HG02981 (cell line): Measurements from ENCODE around the gene LUC7L3.
A peak's percentile ranks its signal among the peaks of the same experiment; 100 is the strongest.

Source experiments
- ATAC-seq: cut with Tn5 transposase; IDR thresholded peaks from one replicate; pipeline ENCODE4 v1.9.1; 2021; ENCODE audit warnings: mild to moderate bottlenecking, moderate library complexity; ENCODE audit not compliant: unreplicated experiment

The LUC7L3 gene

DNA sequence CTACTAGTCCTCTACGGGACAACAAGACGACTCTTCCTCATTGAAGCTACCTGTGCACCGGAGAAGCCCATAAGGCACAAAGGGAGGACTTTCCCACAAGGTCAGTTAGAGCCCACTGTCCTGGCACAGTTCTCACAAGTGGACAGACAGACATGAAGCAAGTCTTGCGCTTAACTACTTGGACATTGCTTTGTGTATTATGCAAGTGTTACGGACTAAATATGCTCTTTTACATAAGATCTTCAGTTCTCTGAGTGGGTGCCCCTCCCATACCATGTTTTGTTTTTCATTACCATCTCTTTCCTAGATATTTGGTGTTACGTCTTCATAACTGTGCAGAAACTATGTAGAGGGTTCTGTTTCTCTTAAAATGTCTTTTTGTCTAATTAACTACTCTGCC lies 29.8 kb downstream of the LUC7L3 start:
- no peak for ATAC-seq

DNA sequence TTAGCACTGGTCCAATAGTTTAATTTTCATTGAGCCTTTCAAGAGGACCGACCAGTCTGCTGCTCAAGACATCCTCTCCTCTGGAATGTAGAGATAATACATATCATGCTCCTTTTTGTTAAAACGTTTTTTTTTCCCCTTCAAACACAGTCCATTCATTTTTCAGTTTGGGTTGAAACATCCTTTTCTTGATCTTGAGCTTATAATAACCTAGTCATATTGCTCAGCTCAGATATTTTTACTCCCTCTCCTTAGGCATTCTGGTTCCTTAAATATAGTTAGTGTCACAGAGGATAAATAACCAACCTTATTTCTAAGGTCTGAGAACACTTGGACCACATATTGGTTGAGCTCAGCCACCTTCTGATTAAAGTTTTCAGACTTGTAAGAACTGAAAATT lies 35.1 kb downstream of the LUC7L3 start:
- ATAC-seq, result no peak

DNA sequence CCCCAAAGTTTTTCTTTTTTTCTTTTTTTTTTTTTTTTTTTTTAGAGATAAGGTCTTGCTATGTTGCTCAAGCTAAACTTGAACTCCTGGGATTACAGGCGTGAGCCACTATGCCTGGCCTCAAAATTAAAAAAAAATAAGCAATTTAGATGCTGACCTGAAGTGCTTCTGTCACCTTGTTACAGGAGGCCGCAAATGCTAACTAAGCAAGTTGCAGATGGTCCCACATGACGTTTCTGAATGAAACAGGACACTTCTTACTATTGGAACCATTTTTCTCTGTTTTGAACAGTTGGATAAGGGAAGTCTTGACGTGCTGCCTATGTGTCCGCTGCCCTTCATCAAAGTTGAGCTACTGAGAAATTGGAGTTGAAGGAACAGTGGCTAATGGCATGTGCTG lies 39.1 kb downstream of the LUC7L3 start:
- ATAC-seq, result no peak

DNA sequence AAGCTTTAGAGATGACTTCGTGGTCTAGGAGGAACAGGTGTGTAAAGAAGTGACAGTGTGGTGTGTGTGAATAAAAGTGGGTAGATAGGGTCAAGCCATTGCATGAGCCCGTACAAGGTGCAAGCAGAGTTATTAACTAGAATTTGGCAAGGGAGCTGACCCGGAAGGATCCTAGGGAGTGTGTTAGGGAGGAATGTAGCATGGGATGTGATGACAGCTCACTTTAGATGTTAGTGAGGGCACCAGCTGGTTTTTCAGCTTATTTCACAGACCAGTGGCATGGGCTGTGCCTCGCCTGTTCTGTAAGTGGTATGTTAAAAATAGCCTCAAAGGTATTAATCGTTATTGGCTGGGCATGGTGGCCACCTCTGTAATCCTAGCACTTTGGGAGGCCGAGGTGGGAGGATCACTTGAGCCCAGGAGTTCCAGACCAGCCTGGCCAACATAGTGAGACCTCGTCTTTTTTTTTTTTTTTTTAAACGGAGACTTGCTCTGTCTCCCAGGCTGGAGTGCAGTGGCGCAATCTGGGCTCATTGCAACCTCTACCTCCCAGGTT lies 39.7 kb downstream of the LUC7L3 start:
- no peak for ATAC-seq

DNA sequence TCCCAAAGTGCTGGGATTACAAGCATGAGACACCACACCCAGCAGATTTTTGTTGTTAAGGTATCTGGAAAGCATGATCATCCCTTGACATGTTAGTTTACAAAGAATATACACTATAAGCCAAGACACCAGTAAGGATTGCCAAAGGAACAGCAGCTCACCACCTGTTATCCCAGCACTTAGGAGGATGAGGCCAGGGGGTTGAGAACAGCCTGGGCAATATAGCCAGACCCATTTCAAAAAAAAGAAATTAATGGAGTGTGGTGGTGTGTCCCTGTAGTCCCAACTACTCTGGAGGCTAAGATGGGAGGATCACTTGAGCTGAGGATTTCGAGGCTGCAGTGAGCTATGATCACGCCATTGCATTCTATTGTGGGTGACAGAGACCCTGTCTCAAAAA lies 42.8 kb downstream of the LUC7L3 start:
- no peak for ATAC-seq

DNA sequence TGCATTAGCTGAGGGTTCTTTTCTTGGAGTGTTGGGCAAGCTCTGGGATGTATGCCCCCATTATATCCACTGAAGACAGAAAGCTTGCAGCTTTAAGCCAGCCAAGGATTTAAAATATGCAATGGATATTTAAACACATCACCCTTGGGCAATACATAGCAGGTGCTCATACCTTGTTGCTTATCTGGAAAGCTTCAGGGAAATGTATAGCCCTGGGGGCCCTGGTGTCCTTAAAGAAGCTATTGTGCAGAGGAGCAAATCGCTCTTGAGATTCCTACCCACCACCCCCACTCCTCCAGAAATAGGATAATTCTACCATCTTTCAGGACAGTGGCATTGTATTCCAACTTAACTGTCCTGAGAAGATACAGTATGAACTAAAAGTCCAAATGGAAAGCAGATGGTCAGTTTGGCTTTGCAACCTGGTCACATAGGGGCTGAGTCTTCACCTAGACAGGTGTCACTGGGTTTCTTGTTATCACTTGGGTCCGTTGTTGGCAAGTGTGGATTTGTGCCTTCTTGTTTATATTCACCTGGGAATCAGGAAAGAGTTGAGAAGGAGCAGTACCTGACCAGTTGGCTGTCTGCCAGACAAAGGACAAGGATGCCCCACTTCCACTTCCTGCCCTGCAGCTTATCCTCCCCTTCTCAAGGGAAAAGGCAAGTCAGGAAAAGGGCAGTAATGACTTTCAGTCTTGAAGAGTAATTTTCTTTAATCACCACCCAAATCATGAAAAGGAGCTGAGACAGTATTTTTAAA lies 44.5 kb downstream of the LUC7L3 start:
- no peak for ATAC-seq

DNA sequence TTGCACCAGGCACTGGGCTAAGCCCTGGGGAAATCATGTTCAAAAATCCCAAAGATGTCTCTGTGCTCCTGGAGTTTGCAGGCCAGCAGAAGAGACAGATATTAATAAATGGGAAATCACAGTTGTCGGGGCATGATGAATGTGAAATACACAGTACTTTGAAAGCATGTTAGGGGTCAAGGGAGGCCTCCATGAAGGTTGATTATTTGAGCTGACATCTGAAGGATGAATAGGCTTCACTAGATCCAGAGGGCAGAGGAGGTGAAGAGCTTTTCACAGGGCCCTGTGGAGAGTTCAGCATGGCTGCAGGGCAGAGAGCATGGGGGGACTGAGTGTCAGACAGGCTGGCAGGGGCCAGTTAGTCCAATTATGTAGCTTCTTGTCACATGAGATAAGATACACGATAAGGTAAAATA lies 45.3 kb downstream of the LUC7L3 start:
- ATAC-seq, result no peak

DNA sequence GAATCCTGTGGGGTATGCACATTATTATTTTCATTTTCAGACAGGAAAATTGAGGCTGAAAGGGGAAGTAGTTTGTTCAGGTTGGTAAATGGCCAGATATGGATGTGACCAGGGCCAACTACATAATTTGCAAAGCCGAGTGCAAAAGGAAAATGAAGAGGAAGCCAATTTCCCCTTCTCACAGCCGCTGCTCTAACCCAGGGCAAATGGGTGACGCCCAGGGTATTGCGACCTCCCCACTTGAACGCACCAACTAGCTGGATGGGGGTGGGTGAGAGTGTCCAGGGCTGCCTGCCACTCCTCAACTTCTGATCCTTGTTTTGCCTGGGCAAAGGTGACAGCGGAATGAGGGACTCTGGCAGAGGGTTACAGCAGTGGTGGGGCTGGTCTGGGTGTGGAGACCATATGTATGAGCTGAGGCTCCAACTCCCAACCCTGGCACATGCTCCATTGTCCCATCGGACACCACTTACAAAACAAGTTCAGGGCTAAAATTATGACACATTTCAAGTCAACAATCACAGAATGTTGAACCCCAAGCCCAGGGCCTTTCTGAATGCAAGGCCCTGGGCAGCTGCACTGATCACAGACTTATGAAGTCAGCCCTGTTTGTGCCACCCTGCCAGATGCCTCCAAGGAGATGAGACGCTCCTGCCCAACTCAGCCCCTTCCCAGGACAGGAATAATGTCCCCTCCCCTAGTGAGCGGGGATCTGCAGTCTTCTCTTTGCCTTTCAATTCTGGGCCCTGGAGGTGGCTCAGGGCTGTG lies 46.2 kb downstream of the LUC7L3 start:
- ATAC-seq, result peak; percentile 62

DNA sequence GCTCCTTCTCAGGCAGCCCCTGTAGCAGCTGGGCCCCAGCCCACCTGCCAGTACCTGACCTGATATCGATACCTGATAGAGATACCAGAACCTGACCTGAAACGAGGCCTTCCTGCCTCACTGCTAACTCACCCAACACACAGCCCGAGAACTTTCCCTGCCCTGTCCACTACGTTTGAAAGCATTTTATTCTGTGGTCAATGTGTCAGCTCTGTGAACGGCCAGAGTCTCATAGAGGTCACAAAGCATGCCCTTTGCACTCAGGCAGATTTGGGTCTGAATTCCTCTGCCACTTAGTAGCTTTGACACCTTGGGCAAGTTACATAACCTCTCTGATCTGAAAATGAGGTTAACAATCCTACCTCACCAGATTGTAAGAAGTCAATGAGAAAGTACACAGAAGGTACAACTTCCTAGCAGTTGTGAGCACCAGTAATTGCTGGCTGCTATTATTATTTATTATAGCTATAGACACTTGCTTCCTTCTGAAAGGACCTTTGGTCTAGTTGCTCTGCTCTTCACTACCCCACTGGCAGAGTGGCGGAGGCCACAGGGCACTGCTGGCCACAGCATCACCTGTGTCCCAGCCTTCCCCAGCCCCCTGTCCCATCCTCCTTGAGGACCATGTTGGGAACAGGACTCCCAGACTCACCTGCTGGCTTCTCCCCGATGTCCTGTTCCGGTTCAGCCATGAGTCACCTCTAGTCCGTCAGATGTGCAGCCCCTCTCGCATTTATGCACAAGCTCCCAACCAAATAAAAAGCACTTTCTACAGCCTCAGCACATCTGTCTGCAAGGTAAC lies 47.0 kb downstream of the LUC7L3 start:
- no peak for ATAC-seq

DNA sequence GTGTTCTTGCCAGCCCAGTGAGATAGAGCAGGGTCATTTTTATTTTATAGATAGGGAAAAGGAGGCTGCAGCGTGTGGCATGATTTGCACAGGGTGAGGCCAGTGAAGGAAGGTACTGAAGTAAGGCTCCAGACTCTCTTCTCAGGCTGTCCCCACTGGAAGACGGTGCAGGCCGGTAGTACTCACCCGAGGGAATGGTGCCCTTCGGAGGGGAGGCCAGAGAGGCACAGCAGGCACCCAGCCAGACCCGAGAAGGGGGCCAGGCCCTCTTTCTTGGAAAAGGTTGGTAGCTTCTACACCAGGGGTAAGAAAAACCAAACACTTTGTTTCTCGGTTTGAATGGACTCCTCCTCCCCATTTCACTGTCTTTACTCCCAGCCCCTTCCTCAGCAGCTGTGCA lies 47.6 kb downstream of the LUC7L3 start:
- ATAC-seq, result no peak

DNA sequence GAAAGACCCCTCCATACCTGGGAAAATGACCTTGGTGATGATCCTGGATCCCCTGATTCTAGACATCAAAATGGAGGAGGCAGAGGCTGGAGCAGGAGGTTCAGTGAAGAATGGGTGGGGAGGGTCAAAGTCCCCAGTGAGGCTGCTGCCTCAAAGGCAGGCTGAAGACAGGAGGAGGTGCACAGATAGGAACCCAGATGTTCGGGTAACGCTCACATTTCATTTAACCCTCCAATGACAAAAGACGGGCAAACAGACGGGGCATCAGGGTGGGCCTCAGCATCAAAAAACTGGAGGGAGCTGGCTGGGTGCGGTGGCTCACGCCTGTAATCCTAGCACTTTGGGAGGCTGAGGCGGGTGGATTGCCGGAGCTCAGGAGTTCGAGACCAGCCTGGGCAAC lies 48.0 kb downstream of the LUC7L3 start, which contains the start of gene ANKRD40CL:
ANKRD40CL (minus strand) TSS at position 73 of the 400 bp plus-strand sequence. CDS start 605 bp downstream, outside the sequence.
- ATAC-seq, result no peak

DNA sequence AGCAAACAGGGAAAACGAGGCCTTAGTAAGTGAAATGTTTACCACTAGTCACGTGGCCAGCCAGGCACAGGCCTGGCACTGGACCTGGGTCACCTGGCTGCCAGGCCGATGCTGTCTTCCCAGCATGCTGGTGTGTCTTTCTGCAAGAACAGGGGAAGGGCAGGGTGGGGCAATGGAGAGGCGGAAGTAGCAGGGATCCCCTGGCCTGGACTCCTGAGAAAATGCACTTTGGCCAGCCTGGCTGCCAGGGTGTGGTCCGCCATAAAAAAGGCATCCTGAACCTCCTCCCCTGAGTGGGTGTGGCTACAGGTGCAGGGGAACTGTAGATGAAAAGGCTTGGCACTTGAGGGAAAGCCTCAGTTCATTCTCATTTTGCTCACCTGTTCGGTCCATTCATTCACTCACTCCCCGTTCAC lies 49.0 kb downstream of the LUC7L3 start:
- ATAC-seq, result no peak

DNA sequence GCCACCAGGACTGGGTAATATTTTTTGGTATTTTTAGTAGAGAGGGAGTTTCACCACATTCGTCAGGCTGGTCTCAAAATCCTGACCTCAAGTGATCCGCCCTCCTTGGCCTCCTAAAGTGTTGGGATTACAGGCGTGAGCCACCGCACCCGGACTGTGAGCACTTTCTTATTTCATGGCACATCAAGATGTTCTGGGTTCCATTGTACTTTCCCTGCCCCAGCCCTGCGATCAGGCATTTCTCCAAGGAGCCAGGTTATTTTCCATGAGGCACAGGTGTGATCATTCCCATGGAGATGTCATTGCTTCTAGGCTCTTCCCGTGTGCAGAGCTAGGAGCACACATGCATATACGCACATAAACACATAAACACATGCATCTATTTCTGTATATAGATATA lies 50.5 kb downstream of the LUC7L3 start:
- no peak for ATAC-seq

DNA sequence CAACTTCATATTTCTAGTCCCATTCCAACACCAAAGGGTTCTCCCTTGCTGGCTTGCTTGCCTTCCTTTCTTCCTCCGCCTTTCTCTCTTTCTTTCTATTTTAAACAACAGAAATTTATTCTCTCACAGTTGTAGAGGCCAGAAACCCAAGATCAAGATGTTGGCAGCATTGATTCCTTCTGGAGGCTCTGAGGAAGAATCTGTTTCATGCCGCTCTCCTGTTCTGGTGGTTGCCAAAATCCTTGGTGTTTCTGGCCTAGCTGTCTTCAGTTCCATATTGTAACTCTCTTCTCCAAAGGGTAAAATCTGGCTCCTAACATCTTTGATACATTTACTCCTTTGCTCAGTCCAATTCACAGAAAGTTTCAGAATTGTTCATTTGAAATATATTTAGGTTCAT lies 50.9 kb downstream of the LUC7L3 start:
- no peak for ATAC-seq

DNA sequence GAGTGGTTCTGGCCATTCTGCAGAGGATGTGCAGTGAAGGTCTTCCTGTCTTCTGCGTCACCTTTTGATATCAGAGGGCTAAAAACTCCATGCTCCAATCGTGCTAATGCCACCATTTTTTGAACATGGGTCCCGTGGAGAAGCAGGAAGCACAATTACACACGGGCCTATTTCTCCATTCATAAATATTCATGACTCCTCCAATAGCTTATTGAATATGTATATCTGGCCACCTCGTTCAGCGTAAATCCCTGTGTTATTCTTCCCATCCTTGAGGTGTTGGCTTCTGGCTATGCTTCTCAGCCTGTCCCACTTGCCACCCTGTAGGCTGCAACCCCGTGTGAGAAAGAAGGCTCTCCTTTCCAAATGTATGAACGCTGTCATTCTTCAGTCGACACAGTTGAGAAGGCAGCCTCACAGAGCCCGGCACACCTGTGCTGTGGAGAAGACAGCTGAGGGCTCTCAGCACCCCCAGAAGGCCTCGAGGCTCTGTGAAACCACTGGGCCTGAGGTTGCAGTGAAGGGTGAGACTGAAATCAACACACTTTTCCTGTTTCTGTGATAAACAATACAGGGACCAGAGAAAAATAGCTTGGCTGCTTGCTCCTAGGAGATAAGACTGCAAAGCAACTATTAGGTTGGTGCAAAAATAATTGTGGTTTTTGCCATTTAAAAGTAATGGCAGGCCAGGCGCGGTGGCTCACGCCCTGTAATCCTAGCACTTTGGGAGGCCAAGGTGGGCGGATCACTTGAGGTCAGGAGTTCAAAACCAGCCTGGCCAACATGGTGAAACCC lies 52.8 kb downstream of the LUC7L3 start:
- peak; percentile 71 for ATAC-seq

DNA sequence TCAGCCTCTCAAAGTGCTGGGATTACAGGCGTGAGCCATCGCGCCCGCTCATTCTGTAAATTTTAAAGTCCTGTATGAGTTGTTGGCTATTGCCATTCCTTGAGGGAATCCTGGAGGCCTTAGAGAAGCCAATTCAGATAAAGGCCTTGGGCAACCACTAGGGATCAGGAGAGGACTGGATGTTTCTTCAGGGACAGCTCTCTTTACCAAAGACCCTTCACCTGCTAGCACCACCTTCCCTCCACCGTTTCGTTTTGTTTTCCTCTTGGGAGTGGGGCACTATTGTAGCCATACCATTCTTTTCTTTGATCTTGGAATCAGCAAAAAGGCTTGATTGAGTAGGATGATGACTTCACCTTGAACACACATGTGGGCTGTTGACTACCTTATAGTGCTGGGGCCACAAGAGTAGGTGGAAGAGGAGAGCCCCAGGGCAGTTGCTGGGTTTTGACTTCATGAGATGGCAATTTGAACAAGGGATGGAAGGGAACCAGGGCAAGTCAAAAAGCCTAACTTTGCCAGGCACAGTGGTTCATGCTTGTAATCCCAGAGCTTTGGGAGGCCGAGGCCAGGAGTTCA lies 54.9 kb downstream of the LUC7L3 start:
- ATAC-seq, result no peak

DNA sequence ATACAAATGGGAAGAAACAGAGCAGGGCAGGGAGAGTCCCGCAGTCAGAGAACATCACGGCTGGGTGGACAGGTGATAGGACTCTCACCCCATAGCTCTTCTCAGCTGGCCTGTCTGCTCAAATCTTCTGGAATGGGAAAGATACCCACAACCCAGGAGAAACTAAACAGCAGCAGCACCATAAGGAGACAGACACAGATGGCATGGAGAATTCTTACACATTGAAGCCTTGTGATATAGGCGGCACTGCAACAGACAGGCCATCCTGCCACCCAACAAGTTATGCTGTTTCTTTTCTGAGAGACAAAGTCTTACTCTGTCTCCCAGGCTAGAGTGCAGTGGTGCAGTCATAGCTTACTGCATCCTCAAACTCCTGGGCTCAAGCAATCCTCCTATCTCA lies 56.5 kb downstream of the LUC7L3 start:
- no peak for ATAC-seq

DNA sequence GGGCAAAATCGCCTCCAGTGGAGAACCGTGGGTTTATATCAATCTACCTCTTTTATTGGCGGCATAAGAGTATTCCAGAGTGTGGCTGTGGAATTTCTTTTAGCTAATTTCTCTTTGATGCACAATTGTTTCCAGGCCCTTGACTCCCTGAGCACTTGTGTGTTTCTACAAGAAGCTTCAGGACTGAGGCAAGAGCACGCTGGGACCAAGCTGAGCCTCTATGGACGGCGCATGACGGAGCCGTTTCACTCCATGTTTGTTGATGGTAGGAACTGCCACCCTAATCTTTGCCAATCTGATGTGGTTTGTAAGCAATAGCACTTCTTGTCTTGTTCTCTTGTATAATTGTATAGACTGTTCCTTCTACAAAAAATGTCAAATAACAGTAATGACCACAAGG lies 59.1 kb downstream of the LUC7L3 start:
- no peak for ATAC-seq

DNA sequence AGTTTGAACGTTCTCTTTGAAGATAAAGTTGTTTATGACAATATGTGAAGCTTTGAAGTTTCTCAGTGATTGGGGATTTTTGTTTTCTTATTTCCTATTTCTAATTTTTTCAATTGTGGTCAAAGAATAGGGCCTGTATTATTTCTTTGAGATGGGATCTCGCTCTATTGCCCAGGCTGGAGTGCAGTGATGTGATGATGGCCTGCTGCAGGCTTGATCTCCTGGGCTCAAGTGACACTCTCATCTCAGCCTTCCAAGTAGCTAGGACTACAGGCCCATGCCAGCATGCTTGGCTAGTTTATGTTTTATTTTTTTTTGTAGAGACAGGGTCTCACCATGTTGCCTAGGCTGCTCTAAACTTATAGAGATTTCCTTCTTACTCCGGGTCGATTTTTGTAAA lies 59.6 kb downstream of the LUC7L3 start:
- ATAC-seq, result no peak

DNA sequence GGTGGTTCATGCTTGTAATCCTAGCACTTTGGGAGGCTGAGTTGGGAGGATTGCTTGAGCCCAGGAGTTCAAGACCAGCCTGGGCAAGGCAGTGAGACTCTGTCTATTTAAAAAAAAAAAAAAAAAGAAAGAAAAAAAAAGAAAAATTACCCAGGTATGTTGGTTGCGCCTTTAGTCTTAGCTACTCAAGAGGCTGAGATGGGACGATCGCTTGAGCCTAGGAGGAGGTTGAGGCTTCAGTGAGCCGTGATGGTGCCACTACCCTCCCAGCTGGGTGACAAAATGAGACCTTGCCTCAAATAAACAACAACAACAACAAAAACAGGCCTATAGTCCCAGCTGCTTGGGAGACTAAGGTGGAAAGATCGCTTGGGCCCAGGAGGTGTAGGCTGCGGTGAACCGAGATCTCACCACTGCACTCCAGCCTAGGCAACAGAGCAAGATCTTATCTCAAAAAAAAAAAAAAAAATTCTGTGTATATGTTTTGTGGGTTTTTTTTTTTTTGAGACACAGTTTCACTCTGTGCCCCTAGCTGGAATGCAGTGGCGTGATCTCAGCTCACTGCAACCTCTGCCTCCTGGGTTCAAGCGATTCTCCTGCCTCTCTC lies 60.4 kb downstream of the LUC7L3 start:
- ATAC-seq, result no peak
